Epithelial cell of esophagus (primary cell): ENCODE results near the gene OXTR.
"Not testable (repeated sequence)": the region's sequence is repeated elsewhere in the genome, so short reads cannot be mapped to it uniquely, and the experiment has no call there.

Source experiments
- DNase-seq: peaks from one replicate; pipeline ENCODE4 v3.0.0; 2010; ENCODE audit warnings: low read depth
- H3K4me3 ChIP-seq: 2 replicates; pipeline ENCODE4 v1.5.1; 2011; ENCODE audit warnings: mild to moderate bottlenecking, low read length, control low read depth
- TF ChIP-seq, protein P1 (sequence below): IDR thresholded peaks from 2 replicates; pipeline ENCODE4 v1.5.1; 2011; ENCODE audit warnings: low read depth, mild to moderate bottlenecking, low read length, control low read depth, inconsistent platforms; ENCODE audit not compliant: insufficient read depth; ENCODE audit errors: missing control alignments

OXTR gene

DNA sequence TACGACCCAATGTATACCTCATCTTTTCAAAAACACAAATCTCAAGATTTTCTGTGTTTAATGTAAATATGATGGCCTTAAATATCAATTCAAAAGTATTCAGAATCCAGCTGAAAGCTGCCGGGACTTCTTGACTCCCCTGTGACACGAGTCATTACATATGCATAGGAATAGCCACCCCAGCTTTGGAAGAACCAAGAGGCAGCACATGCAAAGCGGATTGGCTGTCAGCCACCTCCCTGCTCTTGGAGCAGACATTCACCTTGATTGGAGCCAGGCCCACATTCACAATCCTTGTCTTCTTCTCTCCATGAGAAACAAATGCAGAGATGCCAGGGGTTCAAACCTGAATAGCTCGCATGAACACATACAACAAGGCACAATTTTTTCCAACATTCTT lies 46.6 kb downstream of the OXTR start:
- DNase-seq, result no peak
- no peak overlapping the region for H3K4me3 ChIP-seq
- TF ChIP-seq, protein P1, sequence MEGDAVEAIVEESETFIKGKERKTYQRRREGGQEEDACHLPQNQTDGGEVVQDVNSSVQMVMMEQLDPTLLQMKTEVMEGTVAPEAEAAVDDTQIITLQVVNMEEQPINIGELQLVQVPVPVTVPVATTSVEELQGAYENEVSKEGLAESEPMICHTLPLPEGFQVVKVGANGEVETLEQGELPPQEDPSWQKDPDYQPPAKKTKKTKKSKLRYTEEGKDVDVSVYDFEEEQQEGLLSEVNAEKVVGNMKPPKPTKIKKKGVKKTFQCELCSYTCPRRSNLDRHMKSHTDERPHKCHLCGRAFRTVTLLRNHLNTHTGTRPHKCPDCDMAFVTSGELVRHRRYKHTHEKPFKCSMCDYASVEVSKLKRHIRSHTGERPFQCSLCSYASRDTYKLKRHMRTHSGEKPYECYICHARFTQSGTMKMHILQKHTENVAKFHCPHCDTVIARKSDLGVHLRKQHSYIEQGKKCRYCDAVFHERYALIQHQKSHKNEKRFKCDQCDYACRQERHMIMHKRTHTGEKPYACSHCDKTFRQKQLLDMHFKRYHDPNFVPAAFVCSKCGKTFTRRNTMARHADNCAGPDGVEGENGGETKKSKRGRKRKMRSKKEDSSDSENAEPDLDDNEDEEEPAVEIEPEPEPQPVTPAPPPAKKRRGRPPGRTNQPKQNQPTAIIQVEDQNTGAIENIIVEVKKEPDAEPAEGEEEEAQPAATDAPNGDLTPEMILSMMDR, result no peak

DNA sequence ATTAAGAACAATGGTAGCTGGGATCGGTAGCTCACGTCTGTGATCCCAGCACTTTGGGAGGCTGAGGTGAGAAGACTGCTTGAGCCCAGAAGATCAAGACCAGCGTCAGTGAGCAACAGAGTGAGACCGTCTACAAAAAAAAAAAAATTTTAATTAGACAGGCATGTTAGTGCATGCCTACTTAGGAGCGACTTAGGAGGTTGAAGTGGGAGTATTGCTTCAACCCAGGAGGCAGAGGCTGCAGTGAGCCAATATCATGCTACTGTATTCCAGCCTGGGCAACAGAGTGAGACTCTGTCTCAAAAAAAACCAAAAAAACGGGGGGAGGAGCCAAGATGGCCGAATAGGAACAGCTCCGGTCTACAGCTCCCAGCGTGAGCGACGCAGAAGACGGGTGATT lies 53.7 kb downstream of the OXTR start:
- DNase-seq, result peak; percentile 78
- not testable (repeated sequence) for H3K4me3 ChIP-seq

DNA sequence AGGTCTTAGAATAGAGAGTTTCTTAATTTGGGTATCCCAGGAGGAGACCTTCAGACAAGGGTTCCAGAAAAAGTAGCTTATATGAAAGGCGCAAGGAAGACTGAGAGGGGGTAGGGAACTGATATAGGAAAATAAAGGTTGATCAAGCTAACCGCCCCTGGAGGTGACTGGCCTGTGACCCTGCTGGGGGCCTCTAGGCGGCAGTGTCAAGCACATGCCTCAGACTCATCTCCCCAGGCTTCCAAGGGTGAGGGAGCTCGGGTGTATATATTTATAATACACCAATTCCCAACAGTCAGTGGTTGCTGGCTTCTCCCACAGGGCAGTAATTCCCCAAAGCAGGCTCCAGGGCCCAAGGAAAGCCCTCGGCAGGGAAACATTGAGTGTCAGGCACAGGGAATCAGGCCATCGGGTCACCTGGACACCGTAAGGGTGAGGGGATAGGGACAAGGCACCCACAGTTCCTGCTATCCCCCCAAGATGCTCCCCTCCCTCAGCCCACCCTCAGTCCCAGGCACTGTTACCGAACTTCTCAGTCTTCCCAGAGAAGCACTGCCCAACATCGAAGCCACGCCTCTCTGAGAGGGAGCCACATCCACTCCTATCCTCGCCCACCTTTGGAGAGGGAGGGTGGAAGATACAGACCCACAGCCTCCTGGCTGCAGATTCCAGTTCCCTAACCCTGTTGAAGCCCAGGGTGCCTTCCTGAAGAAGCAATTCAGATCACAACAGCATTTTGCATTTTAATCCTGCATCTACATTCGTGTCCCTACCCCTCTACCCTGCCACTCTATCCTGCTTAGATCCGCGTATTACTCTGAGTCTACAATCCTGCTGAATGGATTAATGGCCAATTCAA lies 55.3 kb downstream of the OXTR start:
- peak; percentile 14 for DNase-seq
- no peak overlapping the region for H3K4me3 ChIP-seq
- TF ChIP-seq, protein P1, result peak; percentile 30

DNA sequence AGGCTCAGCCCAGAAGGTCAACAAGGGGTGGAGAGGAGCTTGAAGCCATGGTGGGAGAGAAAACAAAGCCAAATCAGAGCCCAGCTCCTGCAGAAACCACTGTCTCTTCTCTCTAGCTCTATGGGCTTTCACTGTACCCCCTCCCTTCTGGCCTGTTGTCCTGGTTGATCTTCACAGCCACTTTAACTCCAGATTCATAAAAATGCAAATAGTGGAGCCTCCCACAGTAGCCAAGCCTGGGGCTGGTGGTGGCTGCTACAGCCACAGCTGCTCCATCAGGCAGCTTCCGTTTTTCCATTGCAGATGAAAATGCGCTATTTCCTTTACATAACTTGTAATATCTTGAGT lies 56.5 kb downstream of the OXTR start:
- no peak for DNase-seq
- no peak overlapping the region for H3K4me3 ChIP-seq
- TF ChIP-seq, protein P1, result no peak

DNA sequence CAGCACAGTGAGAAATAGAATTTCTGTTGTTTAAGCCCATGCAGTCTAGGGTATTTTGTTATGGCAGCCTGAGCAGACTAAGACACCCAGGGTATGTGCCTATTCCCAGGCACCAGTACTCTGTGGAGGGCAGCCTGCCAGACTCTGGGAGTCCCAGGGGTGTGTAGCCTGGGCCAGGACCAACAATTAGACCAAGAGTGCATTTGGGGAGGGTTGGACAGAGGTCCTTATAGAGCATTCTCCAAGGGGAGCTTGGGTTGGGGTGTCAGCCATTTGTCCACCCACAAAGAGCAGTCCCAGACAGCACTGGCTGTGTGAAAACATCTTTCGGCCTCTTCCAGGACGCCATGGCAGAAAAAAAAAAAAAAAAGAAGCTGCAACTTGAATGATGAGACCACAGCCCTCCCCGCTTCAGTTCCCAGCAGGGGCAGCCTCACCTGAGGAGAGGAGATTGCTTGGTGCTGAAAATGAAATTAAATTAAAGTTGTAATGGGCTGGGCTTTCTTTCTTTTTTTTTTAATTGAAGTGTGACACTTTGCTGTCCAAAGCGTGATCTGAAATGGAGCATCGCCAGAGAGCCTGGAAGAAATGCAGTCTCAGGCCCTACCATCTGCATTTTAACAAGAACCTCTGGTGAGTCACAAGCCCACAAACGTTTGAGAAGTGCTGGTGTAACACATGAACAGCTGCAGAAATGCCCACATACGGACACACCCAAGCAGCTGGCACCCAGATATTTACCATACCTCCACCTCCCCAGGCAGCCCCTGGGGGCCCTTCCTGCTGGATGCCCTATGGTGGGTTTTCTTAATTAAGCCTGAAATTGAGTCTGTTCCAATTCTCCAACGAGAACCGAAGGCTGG lies 57.1 kb downstream of the OXTR start:
- peak; percentile 60 for DNase-seq
- H3K4me3 ChIP-seq, result no peak overlapping the region
- TF ChIP-seq, protein P1, result no peak

DNA sequence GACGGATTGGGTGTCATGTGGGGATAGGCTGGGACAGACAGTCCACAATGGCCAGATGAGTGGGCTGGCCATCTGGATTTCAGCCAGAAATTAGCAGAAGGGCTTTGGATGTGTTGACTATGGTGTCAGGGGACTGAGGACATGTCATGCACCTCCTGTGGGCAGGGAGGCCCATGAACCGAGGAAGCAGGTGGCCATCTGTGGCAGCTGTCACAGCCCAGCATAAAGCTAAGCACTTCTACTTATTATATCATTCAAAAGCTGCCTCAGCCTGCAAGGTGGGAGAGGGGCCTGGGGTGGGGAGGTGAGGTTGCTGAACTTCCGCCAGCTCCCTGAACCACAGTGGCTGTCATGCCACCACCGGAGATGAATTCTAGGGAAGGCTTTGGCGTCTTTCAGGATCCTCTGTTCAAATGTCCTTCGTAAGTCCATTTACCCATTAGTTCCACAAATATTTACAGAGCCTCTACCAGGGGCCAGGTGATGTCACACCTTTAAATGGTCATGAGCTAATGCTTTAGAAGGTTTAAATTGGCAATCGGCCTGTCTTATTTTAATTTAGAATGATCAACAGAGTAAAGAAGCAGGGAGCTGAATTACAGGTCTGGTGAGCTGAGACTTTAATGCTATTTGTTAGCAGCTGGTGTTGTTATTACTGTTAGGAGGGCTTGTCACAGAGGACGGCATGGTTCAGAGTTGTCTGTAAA lies 59.5 kb downstream of the OXTR start:
- TF ChIP-seq, protein P1, result no peak

DNA sequence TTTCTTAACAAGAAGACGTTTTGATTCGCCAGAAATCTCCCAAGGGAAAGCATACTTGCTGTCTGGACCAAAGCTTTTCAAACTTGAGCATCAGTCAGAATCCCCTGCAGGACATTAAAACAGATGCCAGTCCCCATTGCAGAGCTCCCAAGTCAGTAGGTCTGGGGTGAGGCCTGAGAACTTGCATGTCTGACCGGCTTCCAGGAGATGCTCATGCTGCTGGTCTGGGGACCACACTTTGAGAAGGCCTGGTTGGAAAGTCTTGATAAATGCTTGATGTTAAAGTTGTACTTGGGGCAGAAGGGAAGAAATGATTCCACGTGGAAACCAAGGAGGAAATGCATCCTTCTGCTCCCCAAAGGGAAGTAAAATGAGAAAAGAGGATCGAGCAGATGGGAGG lies 60.1 kb downstream of the OXTR start:
- H3K4me3 ChIP-seq, result no peak overlapping the region
- DNase-seq, result no peak
- TF ChIP-seq, protein P1, result no peak

More for the DNA sequence above, 59.5 kb downstream of the OXTR start:
- no peak for DNase-seq
- H3K4me3 ChIP-seq, result no peak overlapping the region
